Activated CD4-positive, alpha-beta memory T cell treated with anti-CD3 and anti-CD28 coated beads, Interleukin-2, amount 10 ng/mL, durations not matched to agents 7 days and 5 days (primary cell): ENCODE data around the gene RABGEF1. TPM values are rescaled to one million over a fixed set of nuclear protein-coding genes. Genes with fewer than 3 reads are reported as not detected.
"Not testable (repeated sequence)": the region's sequence is repeated elsewhere in the genome, so short reads cannot be mapped to it uniquely, and the experiment has no call there.

Experiments
- CTCF ChIA-PET: fragments of 350-600 bp; sonication (Branson Sonifier 250); formaldehyde crosslinking; loops from one replicate; lab custom pipeline; 2021; ENCODE audit warnings: antibody characterized with exemption, inconsistent platforms; lab: Charles Lee
- POLR2A ChIA-PET: fragments of 350-600 bp; sonication (Branson Sonifier 250); formaldehyde crosslinking; loops from one replicate; lab custom pipeline; 2021; ENCODE audit warnings: antibody characterized with exemption; lab: Charles Lee
- DNase-seq: peaks from one replicate; pipeline ENCODE4 v3.0.0-alpha.2; 2020
- H3K27ac Mint-ChIP-seq: one replicate; pipeline ENCODE4 v1.8.0; 2021; ENCODE audit warnings: mild to moderate bottlenecking, mixed read lengths
- H3K27me3 Mint-ChIP-seq: one replicate; pipeline ENCODE4 v1.8.0; 2021; ENCODE audit warnings: mixed read lengths
- H3K36me3 Mint-ChIP-seq: one replicate; pipeline ENCODE4 v1.8.0; 2021; ENCODE audit warnings: low read depth, mixed read lengths
- H3K4me1 Mint-ChIP-seq: one replicate; pipeline ENCODE4 v1.8.0; 2021; ENCODE audit warnings: mixed read lengths
- H3K4me3 Mint-ChIP-seq: one replicate; pipeline ENCODE4 v1.8.0; 2021; ENCODE audit warnings: mild to moderate bottlenecking, mixed read lengths
- H3K9me3 Mint-ChIP-seq: one replicate; pipeline ENCODE4 v1.8.0; 2021; ENCODE audit warnings: mixed read lengths
- total RNA-seq, 2 experiments: library from RNA; stranded (reverse); gene quantifications; one replicate each; pipeline ENCODE4 v1.2.3, GENCODE V29; 2021

RABGEF1 gene
- 10 to 100 TPM; 22.1 to 24.2 TPM for total RNA-seq

DNA sequence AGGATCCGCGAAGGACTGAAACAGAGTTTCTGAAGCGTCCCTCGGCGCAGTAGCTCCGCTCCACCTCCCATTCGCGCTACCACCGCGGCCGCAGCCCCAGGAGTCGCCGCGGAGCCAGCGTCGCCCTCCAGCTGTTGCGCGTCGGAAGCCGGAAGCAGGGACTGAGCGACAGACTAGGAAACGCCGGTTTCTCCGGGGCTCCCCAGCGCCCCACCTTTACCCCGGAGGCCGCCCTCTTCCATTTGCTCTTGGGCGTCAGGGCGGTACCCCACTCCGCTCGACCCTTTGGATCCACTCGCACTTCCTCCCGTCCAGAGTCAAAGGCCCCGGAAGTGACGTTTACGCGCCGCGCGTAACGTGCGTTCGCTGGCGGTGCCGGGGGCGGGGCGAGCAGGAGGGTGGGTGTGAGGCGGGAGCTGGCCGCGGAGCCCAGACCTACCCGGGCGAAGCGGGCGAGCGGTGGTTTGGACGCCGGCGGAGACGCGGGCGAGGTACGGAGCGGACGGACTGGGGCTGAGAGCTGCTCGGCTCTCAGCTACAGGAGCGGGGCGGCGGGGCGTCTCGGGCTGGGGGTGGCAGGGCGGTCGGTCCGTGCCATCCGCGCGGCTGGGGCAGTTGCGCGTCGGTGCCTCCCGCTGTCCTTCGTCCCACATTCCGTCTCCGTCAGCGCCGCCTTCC is at the start of gene RABGEF1:
Gene RABGEF1, plus strand, starts transcription at position 432 of the 678 bp plus-strand sequence. CDS start 31,167 bp downstream, outside the sequence.
- no peaks in the 10 kb centered on the region for H3K27me3 Mint-ChIP-seq
- H3K27ac Mint-ChIP-seq = peak within 1 kb of the TSS; percentile 96
- CTCF ChIA-PET = interaction anchor here (0.6 kb wide), 2 partner anchors 13 to 108 kb away, joined by 3 to 7 read pairs; no protein-coding TSS in a partner anchor
- peak; percentile 97 for DNase-seq
- peaks cover 10% of the 10 kb centered on the region for H3K9me3 Mint-ChIP-seq
- peaks cover 28% of the 10 kb centered on the region for H3K36me3 Mint-ChIP-seq
- peaks cover 38% of the 10 kb centered on the region for H3K4me1 Mint-ChIP-seq
- POLR2A ChIA-PET = interaction anchor here (1.0 to 4.4 kb wide), 15 partner anchors 8 to 626 kb away, joined by 3 to 25 read pairs (median 6); partner anchors contain the start of genes CRCP, KCTD7, SBDS and TMEM248
- H3K4me3 Mint-ChIP-seq = peak within 1 kb of the TSS; percentile 93

DNA sequence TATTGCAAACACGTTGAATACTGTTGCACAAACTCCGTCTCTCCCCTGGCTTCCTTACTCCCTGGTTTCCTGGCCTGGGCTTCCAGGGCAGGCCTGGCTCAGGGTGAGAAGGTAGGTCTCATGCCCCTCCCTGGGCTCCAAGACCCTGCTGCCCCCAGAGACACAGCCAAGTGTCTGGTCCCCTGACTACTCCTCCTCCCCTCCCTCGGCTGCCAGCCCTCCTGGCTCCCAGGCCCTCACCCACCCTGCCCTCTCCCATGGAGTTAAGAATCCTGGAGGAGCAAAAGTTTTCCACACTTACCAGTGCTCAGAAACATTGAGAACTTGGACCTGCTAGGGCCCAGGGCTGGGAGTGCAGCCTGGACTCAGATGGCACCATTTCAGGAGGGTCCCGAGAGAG is 47.2 kb upstream of the RABGEF1 start:
- Mint-ChIP-seq H3K36me3 (peaks cover 1% of the 10 kb centered on the region), H3K4me3 (no peak overlapping the region), H3K27ac (no peak overlapping the region), H3K9me3 (peaks cover 3% of the 10 kb centered on the region), H3K27me3 (no peaks in the 10 kb centered on the region), H3K4me1 (no peaks in the 10 kb centered on the region)
- ChIA-PET POLR2A (no interaction called here), CTCF (no interaction called here)
- DNase-seq = no peak

DNA sequence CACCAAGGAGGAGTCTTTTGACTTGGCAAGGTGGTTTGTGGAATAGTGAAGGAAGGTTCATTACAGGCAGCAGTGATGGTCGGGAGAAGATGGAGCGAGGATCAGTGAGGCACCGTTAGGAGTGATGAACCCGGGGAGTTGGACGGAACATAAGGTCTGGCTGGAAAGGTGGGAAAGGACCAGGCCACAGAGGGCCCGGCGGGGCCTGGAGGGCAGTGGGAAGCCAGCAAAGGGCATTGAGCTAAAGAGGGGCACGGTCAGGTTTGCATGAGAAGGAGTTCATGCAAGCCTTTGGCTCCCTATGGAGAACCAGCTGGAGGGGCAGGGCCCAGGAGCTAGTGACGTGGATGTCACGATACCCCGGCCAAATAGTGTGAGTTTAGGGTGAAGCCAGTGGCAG is 46.2 kb upstream of the RABGEF1 start:
- no peaks in the 10 kb centered on the region for H3K4me1 Mint-ChIP-seq
- POLR2A ChIA-PET = no interaction called here
- H3K4me3 Mint-ChIP-seq = no peak overlapping the region
- H3K36me3 Mint-ChIP-seq = no peaks in the 10 kb centered on the region
- H3K9me3 Mint-ChIP-seq = no peaks in the 10 kb centered on the region
- no peak for DNase-seq
- no peaks in the 10 kb centered on the region for H3K27me3 Mint-ChIP-seq
- CTCF ChIA-PET = no interaction called here
- no peak overlapping the region for H3K27ac Mint-ChIP-seq

DNA sequence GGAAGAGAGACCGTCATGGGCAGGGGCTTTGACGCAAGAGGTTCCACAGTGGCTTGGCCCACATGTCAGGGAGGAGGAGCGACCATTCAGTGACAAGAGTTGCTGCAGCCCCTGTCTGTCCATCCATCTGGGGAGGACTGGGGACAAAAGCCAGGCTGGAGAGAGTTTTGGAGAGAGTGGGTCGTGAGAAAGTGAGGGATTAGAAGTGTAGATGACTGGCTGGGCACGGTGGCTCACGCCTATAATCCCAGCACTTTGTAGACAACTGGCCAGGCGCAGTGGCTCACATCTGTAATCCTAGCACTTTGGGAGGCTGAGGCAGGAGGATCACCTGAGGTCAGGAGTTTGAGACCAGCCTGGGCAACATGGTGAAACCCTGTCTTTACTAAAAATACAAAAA is 45.1 kb upstream of the RABGEF1 start:
- CTCF ChIA-PET = interaction anchor here (0.5 kb wide), 1 partner anchor 290 kb away, joined by 3 read pairs; no protein-coding TSS in a partner anchor
- H3K27ac Mint-ChIP-seq, H3K9me3 Mint-ChIP-seq, POLR2A ChIA-PET, H3K4me1 Mint-ChIP-seq, H3K4me3 Mint-ChIP-seq, H3K36me3 Mint-ChIP-seq, DNase-seq, H3K27me3 Mint-ChIP-seq: not testable (repeated sequence)

DNA sequence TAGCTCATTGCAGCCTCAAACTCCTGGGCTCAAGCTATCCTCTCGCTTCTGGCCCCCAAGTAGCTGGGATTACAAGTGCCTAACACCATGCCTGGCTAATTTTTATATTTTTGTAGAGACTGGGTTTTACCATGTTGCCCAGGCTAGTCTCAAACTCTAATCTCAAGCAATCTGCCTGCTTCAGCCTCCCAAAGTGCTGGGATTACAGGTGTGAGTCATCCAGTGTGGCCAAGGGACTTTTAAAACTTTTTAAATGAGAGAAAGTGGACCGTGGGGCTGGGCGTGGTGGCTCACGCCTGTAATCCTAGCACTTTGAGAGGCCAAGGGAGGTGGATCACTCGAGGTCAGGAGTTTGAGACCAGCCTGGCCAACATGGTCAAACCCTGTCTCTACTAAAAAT is 44.4 kb upstream of the RABGEF1 start:
- CTCF ChIA-PET = interaction anchor here (0.5 kb wide), 1 partner anchor 289 kb away, joined by 3 read pairs; no protein-coding TSS in a partner anchor
- H3K27me3 Mint-ChIP-seq, H3K36me3 Mint-ChIP-seq, H3K27ac Mint-ChIP-seq, DNase-seq, H3K4me3 Mint-ChIP-seq, H3K9me3 Mint-ChIP-seq, H3K4me1 Mint-ChIP-seq, POLR2A ChIA-PET: not testable (repeated sequence)

DNA sequence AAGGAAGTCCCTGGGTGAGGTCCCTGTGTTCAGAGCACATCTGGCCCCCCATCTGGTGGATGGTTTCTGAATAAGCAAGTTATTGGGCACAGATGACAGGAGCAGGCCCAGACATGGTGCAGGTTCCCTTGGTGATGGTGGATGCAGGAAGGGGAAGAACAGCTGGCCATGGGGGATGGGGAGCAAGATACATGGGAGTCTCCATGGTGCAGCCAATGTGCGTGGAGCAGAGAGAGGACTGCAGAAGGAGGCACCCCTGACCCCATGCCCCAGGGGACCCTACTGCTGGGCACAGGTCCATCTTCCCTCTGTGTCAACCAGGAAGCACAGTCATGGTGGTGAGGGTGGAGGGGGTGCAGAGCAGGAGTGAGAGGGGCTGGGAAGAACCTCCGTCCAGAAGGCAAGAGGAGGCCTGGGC is 43.8 kb upstream of the RABGEF1 start:
- Mint-ChIP-seq H3K36me3 (no peaks in the 10 kb centered on the region), H3K9me3 (no peaks in the 10 kb centered on the region), H3K27me3 (no peaks in the 10 kb centered on the region), H3K27ac (no peak overlapping the region), H3K4me1 (no peaks in the 10 kb centered on the region), H3K4me3 (no peak overlapping the region)
- CTCF ChIA-PET = no interaction called here
- no peak for DNase-seq
- POLR2A ChIA-PET = no interaction called here

DNA sequence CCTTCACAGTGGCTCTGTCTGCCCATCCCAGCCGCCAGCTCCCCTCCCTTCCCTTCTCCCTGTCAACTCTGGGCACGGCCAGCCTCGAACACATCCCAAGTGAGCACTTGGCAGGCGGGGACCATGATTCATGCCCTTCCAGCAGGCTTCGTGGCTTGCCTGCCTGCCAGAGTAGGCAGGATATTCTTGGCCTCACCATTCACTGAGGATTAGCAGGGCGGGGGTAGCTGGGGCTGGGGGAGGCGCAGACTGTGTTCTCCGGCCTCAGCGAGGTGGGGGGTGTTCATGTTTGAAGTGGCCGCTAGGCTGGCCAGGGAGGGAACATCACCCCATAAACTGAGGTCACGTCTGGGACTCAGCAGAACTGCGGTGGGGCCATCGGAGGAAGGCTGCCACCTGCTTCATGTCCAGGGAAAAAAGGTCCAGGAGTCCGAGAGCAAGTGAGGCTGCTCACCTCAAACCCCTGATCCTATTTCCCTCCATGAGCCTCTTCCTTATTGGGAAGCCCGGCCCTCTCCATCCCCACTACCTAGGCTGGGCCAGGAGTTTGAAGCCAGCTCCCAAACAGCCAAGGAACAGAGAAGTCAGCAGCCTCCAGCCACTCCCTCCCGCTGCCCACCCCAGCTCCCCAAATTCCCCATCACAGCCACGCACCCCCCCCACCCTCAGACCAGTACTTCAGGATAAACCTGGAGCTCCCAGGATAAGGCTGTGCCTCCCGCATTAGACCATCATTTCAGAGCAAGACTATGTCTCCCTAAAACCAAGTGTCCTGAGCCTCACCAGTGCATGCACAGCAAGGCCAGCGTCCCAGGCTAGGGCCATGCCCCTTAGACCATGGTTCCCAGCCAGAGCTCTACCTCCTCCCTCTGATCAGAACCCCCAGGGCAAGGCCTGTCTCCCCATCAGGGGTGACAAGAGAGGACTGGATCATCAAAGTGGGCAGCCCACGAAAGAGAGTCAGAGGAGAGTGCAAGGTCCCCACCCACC is 42.8 kb upstream of the RABGEF1 start:
- Mint-ChIP-seq H3K27me3 (no peaks in the 10 kb centered on the region), H3K4me1 (no peaks in the 10 kb centered on the region), H3K4me3 (no peak overlapping the region), H3K27ac (no peak overlapping the region), H3K9me3 (no peaks in the 10 kb centered on the region), H3K36me3 (no peaks in the 10 kb centered on the region)
- ChIA-PET POLR2A (no interaction called here), CTCF (no interaction called here)
- DNase-seq = no peak

DNA sequence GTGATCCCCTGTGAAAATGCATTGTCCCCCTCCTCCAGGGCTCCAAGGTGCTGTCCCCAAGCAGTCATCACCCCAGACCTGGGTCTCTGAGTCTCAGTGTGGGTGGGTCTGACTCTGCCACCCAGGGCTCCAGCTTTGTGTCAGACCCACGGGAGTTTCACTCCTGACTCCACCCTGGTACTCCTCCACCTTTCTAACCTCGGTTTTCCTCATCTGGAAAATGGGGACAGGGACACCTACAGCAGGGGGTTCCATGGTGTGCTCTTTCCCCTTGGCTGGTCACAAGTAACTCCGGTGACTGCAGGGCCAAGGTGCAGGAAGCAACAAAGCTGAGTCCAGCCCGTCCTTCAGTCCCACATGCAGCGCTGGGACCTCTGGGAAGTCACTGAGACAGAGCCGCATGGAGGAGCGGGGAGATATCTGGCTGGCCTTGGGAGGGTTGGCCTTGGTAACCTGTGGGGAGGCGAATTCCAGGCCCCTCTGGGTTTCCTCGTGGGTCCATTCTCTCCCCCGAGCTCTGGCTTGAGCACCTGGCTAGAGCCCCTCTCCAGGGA is 41.8 kb upstream of the RABGEF1 start:
- Mint-ChIP-seq H3K27me3 (no peaks in the 10 kb centered on the region), H3K36me3 (no peaks in the 10 kb centered on the region), H3K4me3 (no peak overlapping the region), H3K4me1 (no peaks in the 10 kb centered on the region), H3K27ac (no peak overlapping the region), H3K9me3 (no peaks in the 10 kb centered on the region)
- no peak for DNase-seq
- POLR2A ChIA-PET = no interaction called here
- CTCF ChIA-PET = no interaction called here

DNA sequence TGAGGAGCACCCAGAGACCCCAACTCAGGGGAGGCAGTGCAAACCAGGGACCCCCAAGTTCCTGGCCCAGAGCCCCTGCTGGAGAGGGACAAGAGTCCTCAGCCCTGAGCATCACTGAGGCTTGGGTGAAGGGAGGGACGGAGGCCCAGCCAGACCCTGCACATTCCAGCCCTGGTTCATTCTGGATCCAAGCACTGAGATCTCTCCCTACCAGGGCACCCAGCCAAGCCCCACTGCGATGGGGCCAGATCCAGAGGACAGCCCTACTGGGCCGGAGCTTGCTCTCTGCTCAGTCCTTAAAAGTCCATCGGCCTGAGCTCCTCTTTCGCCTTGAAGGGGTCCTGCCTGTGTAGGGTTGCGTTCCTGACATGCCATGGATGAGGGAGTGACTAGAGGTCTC is 40.5 kb upstream of the RABGEF1 start:
- Mint-ChIP-seq H3K9me3 (no peaks in the 10 kb centered on the region), H3K36me3 (no peaks in the 10 kb centered on the region), H3K4me3 (no peak overlapping the region), H3K4me1 (no peaks in the 10 kb centered on the region), H3K27me3 (no peaks in the 10 kb centered on the region), H3K27ac (no peak overlapping the region)
- CTCF ChIA-PET = no interaction called here
- no peak for DNase-seq
- POLR2A ChIA-PET = no interaction called here

DNA sequence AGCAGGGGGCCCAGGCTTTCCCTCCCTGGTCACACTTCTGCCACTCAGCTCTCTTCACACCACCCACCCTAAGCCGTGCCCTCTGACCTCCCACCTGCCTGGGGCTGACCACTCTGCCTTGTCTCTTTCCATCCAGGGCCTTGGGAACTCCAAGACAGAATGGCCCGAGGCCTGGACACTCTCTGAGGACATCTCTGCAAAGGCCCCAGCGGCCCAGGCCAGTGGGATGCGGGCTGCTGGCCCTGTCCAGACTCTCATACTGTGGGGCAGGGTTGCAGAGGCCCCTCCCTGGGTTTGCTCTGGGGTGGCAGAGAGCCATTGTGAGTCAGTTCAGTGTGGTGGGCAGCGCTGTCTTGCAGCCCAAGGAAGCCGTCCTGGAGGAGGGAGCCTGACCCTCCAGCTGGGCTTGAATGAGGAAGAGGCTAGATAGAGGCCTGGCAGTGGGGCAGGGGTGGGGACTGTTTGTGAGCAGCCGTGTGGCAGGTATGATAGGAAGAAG is 39.9 kb upstream of the RABGEF1 start:
- H3K4me1 Mint-ChIP-seq = no peaks in the 10 kb centered on the region
- ChIA-PET CTCF (no interaction called here), POLR2A (no interaction called here)
- H3K36me3 Mint-ChIP-seq = no peaks in the 10 kb centered on the region
- H3K27ac Mint-ChIP-seq = no peak overlapping the region
- no peak for DNase-seq
- no peak overlapping the region for H3K4me3 Mint-ChIP-seq
- no peaks in the 10 kb centered on the region for H3K9me3 Mint-ChIP-seq
- H3K27me3 Mint-ChIP-seq = no peaks in the 10 kb centered on the region

DNA sequence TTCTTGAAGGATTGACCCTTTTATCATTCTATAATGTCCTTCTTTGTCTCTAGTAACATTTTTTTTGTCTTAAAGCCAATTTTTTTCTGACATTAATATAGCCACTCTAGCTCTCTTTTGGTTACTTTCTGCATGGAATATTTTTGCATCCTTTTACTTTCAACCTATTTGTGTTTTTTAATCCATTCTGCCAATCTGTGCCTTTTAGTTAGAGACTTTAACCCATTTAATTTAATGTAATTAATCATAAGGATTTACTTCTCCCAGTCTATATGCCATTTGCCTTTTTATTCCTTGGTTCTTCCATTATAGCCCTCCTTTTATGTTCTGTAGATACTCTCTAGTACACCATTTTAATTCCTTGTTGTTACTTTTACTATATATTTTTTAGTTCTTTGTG is 32.7 kb upstream of the RABGEF1 start:
- no peak for DNase-seq
- ChIA-PET POLR2A (no interaction called here), CTCF (no interaction called here)
- Mint-ChIP-seq H3K27ac (no peak overlapping the region), H3K4me1 (no peaks in the 10 kb centered on the region), H3K27me3 (no peaks in the 10 kb centered on the region), H3K9me3 (peaks cover 5% of the 10 kb centered on the region), H3K4me3 (no peak overlapping the region), H3K36me3 (peaks cover 4% of the 10 kb centered on the region)

DNA sequence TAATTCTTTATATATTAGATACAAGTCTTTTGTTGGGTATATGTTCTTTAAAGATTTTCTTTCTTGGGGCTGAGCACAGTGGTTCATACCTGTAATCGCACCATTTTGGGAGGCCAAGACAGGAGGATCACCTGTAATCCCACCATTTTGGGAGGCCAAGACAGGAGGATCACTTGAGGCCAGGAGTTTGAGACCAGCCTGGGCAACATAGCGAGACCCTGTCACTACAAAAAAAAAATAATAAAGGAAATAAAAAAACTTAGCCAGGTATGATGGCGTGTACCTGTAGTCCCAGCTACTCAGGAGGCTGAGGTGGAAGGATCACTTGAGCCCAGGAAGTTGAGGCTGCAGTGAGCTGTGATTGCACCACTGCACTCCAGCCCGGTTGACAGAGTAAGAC is 29.8 kb upstream of the RABGEF1 start:
- H3K27ac Mint-ChIP-seq, CTCF ChIA-PET, H3K4me3 Mint-ChIP-seq, H3K27me3 Mint-ChIP-seq, DNase-seq, POLR2A ChIA-PET, H3K4me1 Mint-ChIP-seq: not testable (repeated sequence)
- H3K36me3 Mint-ChIP-seq = peaks cover 24% of the 10 kb centered on the region
- peaks cover 13% of the 10 kb centered on the region for H3K9me3 Mint-ChIP-seq

DNA sequence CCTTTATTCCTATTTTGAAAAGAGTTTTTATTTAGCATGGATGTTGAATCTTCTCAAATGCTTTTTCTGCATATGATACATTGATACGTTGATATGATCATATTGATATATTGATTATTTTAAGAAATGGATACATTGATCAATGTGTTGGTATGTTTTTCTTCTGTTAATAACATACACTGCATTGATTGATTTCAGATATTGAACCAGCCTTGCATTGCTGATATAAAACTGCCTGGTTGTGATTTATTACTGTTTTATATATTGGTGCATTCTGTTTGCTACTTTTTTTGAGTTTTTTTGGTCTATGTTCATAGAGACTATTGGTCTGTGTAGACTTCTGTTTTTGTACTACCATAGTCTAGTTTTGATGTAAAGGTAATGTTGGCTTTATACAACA is 26.8 kb upstream of the RABGEF1 start:
- DNase-seq = no peak
- no peaks in the 10 kb centered on the region for H3K27me3 Mint-ChIP-seq
- peaks cover 8% of the 10 kb centered on the region for H3K9me3 Mint-ChIP-seq
- H3K4me1 Mint-ChIP-seq = no peaks in the 10 kb centered on the region
- no peak overlapping the region for H3K4me3 Mint-ChIP-seq
- H3K27ac Mint-ChIP-seq = no peak overlapping the region
- ChIA-PET POLR2A (no interaction called here), CTCF (no interaction called here)
- H3K36me3 Mint-ChIP-seq = peaks cover 25% of the 10 kb centered on the region
